GM10847 (cell line): Measurements from ENCODE around the gene ACRBP.

ENCODE experiments used
- POLR2A ChIP-seq: IDR thresholded peaks from 2 replicates; pipeline ENCODE4 v1.6.1; 2011; ENCODE audit not compliant: insufficient read length; ENCODE audit errors: extremely low read depth

The ACRBP gene

DNA sequence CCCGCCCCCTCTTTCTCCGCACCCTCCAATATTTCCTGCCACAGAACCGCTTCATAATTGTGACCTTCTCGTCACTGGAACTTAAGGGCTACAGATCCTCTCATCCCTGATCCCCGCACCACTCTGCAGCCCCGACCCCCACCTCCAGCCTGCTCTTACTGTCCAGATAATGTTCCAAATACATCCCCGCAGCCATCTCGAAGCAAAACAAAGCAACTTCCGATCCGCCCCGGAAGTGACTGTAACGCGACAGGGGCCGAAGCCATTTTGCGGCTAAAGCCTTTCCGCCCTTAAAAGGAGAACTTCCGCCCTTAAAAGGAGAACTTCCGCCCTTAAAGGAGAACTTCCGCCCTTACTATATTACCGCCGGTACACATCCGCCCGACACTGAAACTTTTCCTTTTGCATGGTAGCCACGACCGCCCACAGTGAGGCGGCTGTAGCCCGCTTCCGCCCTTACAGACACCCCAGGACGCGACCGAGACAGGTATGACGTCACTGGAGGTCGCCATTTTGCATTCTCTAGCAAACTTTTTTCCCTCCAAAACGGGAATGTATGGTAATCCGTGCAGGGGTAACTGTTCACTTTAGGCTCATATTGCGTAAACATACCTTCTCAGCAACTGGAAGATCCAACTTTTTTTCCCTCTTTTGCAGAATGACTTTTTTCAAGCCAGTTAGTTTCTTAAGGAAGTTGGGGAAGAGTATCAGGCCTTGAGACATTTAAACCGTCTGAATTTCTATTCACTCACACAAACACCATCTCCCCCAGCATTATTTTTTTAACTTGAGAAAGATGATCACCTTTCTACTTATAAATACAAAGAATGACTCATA, 15.9 kb upstream of the ACRBP start, which contains the start of gene ING4:
TSS of gene ING4 (minus strand) at position 214 of the 837 bp plus-strand sequence. CDS start at position 196, 18 bp downstream.
- peak; percentile 27 for TF ChIP-seq POLR2A

- TF ChIP-seq POLR2A = no peak
Observed at GRCh38 chr12:6662602-6662905, 15.3 kb upstream of the ACRBP start.

DNA sequence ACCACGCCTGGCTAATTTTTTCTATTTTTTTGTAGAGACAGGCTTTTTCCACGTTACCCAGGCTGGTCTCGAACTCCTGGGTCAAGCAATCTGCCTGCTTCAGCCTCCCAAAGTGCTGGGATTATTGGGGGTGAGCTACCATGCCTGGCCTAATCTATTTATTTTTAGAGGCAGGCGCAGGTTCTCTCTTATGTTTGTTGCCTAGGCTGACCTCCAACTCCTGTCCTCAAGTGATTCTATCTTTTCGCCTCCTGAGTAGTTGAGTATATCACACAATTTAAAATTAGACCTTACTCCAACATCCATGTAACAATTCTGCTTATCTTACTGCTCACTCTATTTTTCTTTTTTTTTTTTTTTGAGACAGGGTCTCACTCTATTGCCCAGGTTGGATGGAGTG, 6.8 kb upstream of the ACRBP start:
- TF ChIP-seq POLR2A = no peak

DNA sequence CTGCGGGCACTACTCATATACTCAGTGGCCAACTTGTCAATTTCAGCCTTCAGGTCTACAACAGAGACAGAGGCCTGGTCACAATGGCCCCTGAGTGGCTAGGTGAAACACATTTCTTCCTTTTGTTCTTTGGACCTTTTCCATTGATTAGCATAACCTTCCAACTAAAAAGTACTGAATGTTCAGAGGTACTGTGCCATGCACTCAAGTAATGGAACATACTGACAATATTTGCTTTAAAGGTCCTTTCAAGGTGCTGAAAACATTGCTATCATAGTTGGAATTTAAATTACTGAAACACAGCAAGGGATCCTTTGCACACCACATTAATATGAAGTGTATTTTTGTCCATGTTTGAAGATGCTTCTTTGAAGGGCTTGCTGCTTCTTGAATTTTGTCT, 6.1 kb upstream of the ACRBP start:
- no peak for TF ChIP-seq POLR2A

DNA sequence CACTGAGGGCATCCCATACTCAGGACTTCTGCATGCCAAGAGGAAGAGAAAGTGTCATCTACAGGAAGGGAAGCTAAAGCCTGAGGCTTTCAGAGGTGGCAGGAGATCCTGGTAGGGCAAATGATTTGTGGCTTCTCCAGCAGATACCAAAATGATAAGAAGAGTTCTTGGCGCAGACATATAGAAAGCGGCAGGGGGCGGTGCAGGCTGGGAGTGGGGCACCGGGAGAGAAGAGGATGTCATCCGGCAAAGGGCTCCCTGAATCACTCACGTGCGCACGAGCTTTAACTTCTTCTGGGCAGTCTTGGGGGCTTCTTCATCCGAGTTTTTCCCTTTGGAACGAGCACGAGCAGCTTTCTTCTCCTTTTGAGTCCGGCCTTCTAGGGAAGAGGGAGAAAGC, 5.2 kb upstream of the ACRBP start:
- TF ChIP-seq POLR2A = no peak

DNA sequence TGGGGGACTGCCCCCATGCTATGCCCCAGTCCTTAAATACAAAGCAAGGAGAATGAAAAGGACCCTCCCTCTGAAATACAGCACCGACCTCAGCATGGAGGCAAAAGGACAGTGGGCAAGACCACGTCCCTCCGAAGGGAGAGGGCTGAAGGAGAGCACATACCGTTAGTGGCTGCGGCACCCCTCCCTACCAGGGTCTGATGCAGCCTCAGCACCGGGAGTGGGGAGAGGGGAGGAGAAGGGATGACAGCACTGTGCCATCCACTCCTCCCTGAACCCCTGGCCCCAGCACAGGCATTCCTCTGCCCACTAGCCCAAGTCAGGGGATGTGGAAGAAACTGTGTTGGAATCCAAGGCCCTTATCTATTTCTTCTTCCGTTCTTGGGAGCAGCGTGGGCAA, 3.6 kb upstream of the ACRBP start:
- no peak for TF ChIP-seq POLR2A

DNA sequence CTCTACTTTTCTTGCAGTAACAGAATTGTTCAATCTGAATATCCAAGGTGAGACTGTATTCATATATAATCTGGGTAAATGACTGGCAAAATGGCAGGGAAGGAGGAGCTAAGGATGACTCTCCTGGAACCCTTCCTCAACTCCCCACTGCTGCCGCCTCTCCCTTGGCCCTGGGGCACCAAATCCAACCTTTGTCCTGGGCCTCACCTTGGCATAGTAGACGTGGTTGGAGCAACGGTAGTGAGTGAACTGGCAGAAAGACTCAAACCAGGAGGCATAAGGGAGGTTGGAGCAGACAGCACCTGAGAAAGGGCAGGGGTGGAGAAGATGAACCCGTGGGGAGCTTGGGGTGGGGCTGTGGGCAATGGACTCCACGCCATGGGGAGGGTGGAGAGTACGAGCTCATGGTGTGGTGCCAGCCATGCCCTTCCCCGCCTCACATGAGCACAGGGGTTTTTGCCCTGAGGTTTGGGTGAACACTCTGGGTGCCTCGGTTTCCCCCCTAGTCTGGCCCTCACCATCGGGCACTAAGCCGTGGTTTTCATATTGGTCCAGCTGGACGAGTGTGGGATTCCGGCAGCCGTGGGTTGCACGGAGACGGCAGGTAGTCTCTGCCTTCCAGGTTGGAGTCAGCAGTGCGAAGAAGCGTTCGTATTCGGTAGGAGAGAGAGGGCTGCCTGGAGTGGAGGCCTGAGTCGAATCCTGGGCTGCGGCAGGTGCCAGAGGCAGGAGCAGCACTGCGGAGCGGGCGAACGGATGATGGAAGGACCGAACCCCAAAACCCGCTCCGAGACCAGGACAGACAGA, 753 bp downstream of the ACRBP start:
- TF ChIP-seq POLR2A = no peak

DNA sequence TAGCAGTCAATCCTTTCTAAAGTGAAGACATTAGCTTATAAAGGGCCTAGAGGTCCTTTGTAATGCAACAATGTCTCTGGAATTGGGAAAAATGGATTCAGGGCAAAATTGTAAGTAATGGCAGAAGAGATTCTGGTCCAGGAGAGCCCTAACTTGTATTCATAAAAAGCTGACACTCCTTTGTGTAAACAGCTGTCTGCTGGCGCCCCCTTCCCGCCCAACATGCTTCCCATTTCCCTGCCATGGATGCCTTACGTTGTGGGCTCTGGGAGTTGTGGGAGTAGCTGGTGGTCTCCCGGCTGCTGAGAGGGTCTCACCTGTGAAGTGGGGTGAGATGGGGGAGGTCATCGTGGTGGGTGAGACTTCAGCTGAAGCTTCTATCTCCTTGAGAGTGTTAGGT, 2.3 kb downstream of the ACRBP start:
- TF ChIP-seq POLR2A = no peak

- no peak for TF ChIP-seq POLR2A
Observed at GRCh38 chr12:6644257-6644596, 3.0 kb downstream of the ACRBP start.

- TF ChIP-seq POLR2A = no peak
Observed at GRCh38 chr12:6643569-6644256, 3.5 kb downstream of the ACRBP start.

GRCh38 chr12:6641131-6641530, 6.1 kb downstream of the ACRBP start:
- no peak for TF ChIP-seq POLR2A

DNA sequence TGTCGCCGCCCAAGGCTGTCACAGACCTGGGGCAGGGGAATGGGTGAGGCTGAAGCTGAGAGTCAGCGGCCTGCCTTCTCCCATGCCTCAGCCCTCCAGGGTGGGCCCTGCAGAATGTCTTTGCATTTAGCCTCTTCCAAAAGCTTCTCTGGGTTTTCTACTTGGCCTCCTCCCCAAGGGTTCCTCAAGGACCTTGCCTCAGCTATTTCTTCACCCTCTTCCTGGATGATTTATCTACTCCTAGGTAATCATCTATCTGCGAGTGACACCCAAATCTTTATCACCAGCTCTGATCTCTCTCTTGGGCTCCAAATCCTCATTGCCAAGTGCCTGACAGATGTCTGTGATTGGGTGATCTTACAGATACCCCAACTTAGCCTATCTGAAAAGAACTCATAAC, 6.7 kb downstream of the ACRBP start:
- TF ChIP-seq POLR2A = no peak

DNA sequence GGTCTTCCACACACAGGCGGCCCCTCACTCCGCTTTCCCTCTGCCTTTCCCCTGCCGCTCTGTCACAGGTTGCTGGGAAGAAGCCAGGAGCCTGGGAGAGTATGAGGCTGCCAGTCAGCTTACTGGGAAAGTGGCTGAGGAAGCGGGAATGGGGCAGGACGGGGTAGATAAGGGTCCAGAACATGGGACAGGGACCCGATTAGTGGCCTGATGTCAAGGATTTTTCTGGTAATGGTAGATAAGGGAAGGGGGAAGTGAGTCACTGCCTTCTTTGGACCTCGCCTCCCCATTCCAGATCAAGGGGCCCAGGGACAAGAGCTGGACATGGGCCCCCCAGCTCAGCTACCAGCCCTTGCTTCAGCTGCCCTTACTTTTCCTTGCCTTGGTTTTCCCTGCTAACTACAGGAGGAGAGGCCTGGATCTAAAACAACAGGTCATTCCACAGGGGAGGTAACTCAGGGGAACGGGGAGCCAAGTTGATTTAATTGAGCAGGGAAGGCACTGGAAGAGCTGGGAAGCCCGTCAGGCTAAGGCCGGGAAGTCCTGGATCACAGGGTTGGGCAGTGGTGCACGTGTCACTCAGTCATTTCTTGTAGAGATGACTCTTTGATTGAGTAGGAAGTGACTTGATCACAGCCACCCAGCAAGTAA, 8.0 kb downstream of the ACRBP start:
- no peak for TF ChIP-seq POLR2A

- no peak for TF ChIP-seq POLR2A
Observed at GRCh38 chr12:6638305-6638704, 8.9 kb downstream of the ACRBP start.

- TF ChIP-seq POLR2A = peak; percentile 53
Observed at GRCh38 chr12:6635856-6636531, 11.2 kb downstream of the ACRBP start, which contains the start of gene LPAR5. Gene LPAR5, minus strand, starts transcription at chr12:6635959. Its CDS starts 14,711 bp downstream, at chr12:6621248.

DNA sequence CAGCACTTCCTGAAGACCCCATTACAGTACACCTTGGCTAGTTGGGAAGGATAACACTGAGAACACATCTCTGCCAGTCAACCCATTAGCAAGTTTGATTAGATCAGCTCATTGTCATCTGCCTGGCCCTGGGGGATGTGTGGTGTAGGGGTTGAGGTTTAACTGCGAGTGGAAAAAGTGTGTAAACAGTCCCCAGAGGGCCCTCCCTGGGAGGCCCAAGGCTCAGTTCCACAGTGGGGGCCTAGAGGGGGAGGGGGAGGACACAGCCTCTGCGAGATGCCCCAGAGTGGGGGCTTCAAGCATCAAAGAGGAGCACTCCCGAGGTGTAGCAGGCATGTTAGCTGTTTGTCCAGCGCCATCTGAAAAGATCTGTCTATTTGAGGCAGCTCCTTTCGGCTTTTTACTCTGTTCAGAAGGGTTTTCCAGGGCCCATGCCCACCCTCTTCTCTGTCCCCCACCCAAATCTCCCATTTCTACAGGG, 11.8 kb downstream of the ACRBP start:
- no peak for TF ChIP-seq POLR2A
